GM23338 (cell line): ENCODE measurements around the gene MICAL2. TPM values are rescaled to one million over a fixed set of nuclear protein-coding genes. Genes with fewer than 3 reads are reported as not detected.

Experiments
- ATAC-seq: fragments of 200-7000 bp; cut with Tn5 transposase; 3 replicates; pipeline ENCODE4 v1.9.1; 2020
- DNase-seq: peaks from one replicate; pipeline ENCODE4 v3.0.0-alpha.2; 2015; ENCODE audit warnings: low spot score
- H2AFZ ChIP-seq: fragments of 200-600 bp; sonication (generic); 2 replicates; pipeline ENCODE4 v1.8.0; 2016; ENCODE audit warnings: antibody characterized with exemption, mild to moderate bottlenecking, moderate library complexity
- H3F3A ChIP-seq: fragments of 200-600 bp; sonication (generic); replicated peaks from 2 replicates; pipeline ENCODE4 v1.8.0; 2017; ENCODE audit warnings: antibody characterized with exemption, mixed run types, low read depth
- H3K27ac ChIP-seq: fragments of 200-600 bp; sonication (generic); 2 replicates; pipeline ENCODE4 v1.6.1; 2016; ENCODE audit warnings: low read depth
- H3K27me3 ChIP-seq: fragments of 200-600 bp; sonication (generic); 2 replicates; pipeline ENCODE4 v1.8.0; 2016; ENCODE audit warnings: mild to moderate bottlenecking, mixed run types, moderate library complexity; ENCODE audit not compliant: insufficient read depth
- H3K36me3 ChIP-seq: fragments of 200-600 bp; sonication (generic); 2 replicates; pipeline ENCODE4 v1.8.0; 2016; ENCODE audit warnings: mild to moderate bottlenecking; ENCODE audit not compliant: insufficient read depth
- H3K4me1 ChIP-seq: fragments of 200-600 bp; sonication (generic); 2 replicates; pipeline ENCODE4 v1.8.0; 2016; ENCODE audit warnings: mild to moderate bottlenecking, moderate library complexity; ENCODE audit not compliant: insufficient read depth
- H3K4me2 ChIP-seq: fragments of 200-600 bp; sonication (generic); 2 replicates; pipeline ENCODE4 v1.7.1; 2017; ENCODE audit warnings: mixed run types
- H3K4me3 ChIP-seq: fragments of 200-600 bp; sonication (generic); 2 replicates; pipeline ENCODE4 v1.6.1; 2016; ENCODE audit warnings: mixed run types
- H3K79me2 ChIP-seq: fragments of 200-600 bp; sonication (generic); replicated peaks from 2 replicates; pipeline ENCODE4 v1.8.0; 2017; ENCODE audit warnings: mild to moderate bottlenecking; ENCODE audit not compliant: insufficient read depth
- H3K9me2 ChIP-seq: fragments of 200-600 bp; sonication (generic); 2 replicates; pipeline ENCODE4 v1.8.0; 2017; ENCODE audit not compliant: insufficient read depth
- H4K20me1 ChIP-seq: fragments of 200-600 bp; sonication (generic); replicated peaks from 2 replicates; pipeline ENCODE4 v1.8.0; 2017; ENCODE audit warnings: mild to moderate bottlenecking; ENCODE audit not compliant: insufficient read depth
- H3K27ac Mint-ChIP-seq: 2 replicates; pipeline ENCODE4 v1.8.0; 2020; ENCODE audit warnings: inconsistent platforms, mild to moderate bottlenecking, moderate library complexity, mixed read lengths
- H3K27me3 Mint-ChIP-seq: 3 replicates; pipeline ENCODE4 v1.8.0; 2022; ENCODE audit warnings: low read depth, mild to moderate bottlenecking, moderate library complexity, mixed read lengths, inconsistent platforms; ENCODE audit not compliant: insufficient read depth, poor library complexity
- H3K36me3 Mint-ChIP-seq: 3 replicates; pipeline ENCODE4 v1.8.0; 2021; ENCODE audit warnings: low read depth, mild to moderate bottlenecking, inconsistent platforms, moderate library complexity, mixed read lengths
- H3K4me1 Mint-ChIP-seq: 3 replicates; pipeline ENCODE4 v1.8.0; 2020; ENCODE audit warnings: mild to moderate bottlenecking, inconsistent platforms, mixed read lengths
- H3K4me3 Mint-ChIP-seq: 3 replicates; pipeline ENCODE4 v1.8.0; 2021; ENCODE audit warnings: moderate library complexity, mild to moderate bottlenecking, inconsistent platforms, mixed read lengths
- H3K9me3 Mint-ChIP-seq: 3 replicates; pipeline ENCODE4 v1.8.0; 2020; ENCODE audit warnings: moderate library complexity, mild to moderate bottlenecking, inconsistent platforms, mixed read lengths
- CREB1 ChIP-seq: fragments of 250-450 bp; sonication (Bioruptor Pico); IDR thresholded peaks from 2 replicates; pipeline ENCODE4 v1.5.0; 2020; ENCODE audit warnings: low read depth, mild to moderate bottlenecking, moderate library complexity
- ETS1 ChIP-seq: IDR thresholded peaks from 2 replicates; pipeline ENCODE4 v1.6.1; 2016; ENCODE audit warnings: antibody characterized with exemption
- EZH2 ChIP-seq: fragments of 200-600 bp; sonication (generic); IDR thresholded peaks from one replicate; pipeline ENCODE4 v1.8.0; 2017; ENCODE audit warnings: antibody characterized with exemption, mild to moderate bottlenecking, low read depth; ENCODE audit not compliant: unreplicated experiment
- EZH2phosphoT487 ChIP-seq: fragments of 200-600 bp; sonication (generic); IDR thresholded peaks from one replicate; pipeline ENCODE4 v1.8.1; 2018; ENCODE audit warnings: antibody characterized with exemption; ENCODE audit not compliant: unreplicated experiment
- JUNB ChIP-seq: IDR thresholded peaks from one replicate; pipeline ENCODE4 v1.6.1; 2016; ENCODE audit warnings: antibody characterized with exemption; ENCODE audit not compliant: unreplicated experiment
- NANOG ChIP-seq: IDR thresholded peaks from 2 replicates; pipeline ENCODE4 v1.6.1; 2016; ENCODE audit warnings: antibody characterized with exemption, borderline replicate concordance
- POLR2AphosphoS5 ChIP-seq: IDR thresholded peaks from 2 replicates; pipeline ENCODE4 v1.6.1; 2016; ENCODE audit warnings: antibody characterized with exemption, low read depth
- STAT1 ChIP-seq: IDR thresholded peaks from one replicate; pipeline ENCODE4 v1.6.1; 2016; ENCODE audit warnings: antibody characterized with exemption; ENCODE audit not compliant: unreplicated experiment
- ZNF114 ChIP-seq: fragments of 250-450 bp; sonication (Bioruptor Pico); IDR thresholded peaks from 2 replicates; pipeline ENCODE4 v1.5.0; 2020; ENCODE audit warnings: mild to moderate bottlenecking, moderate library complexity
- ZNF331 ChIP-seq: fragments of 250-450 bp; sonication (Bioruptor Pico); IDR thresholded peaks from 2 replicates; pipeline ENCODE4 v1.5.0; 2020; ENCODE audit warnings: low read depth, mild to moderate bottlenecking, moderate library complexity
- ZNF462 ChIP-seq: fragments of 250-450 bp; sonication (Bioruptor Pico); IDR thresholded peaks from 2 replicates; pipeline ENCODE4 v1.5.0; 2020; ENCODE audit warnings: mild to moderate bottlenecking, moderate library complexity
- polyA plus RNA-seq: library from polyadenylated mRNA; unstranded; fragments of >200 nt; fragmentation: Nextera tagmentation; extraction: Ambion mirVana; gene quantifications from 2 replicates; pipeline ENCODE4 v1.2.1, GENCODE V29; 2016
- total RNA-seq: library from RNA; depleted of rRNA; stranded (reverse); fragments of >200 nt; shearing (Covaris generic); gene quantifications from 2 replicates; pipeline ENCODE4 v1.2.3, GENCODE V29; 2014

Gene MICAL2
- total and polyA plus RNA-seq, 2 experiments from 2014 or later, result 0.66 to 1.4 TPM

- TF ChIP-seq ZNF462 (CRISPR knock-in tag) (no peak), ZNF331 (CRISPR knock-in tag) (no peak), NANOG (no peak), ETS1 (no peak), EZH2 (no peak)
Measured at GRCh38 chr11:12179531-12179930, 69.1 kb downstream of the MICAL2 start (continued).

- Mint-ChIP-seq H3K4me1 (peaks cover 6% of the 10 kb centered on the region; the same call in 1 of the 3 replicates), H3K27ac (no peak overlapping the region), H3K36me3 (no peaks in the 10 kb centered on the region), H3K9me3 (no peaks in the 10 kb centered on the region), H3K4me3 (no peak overlapping the region), H3K27me3 (peaks cover 5% of the 10 kb centered on the region)
- Histone ChIP-seq H3F3A (no peaks in the 10 kb centered on the region), H2AFZ (no peak overlapping the region), H3K27me3 (no peaks in the 10 kb centered on the region), H4K20me1 (0 out of 2 replicates have a peak, but pooled peaks cover 2% of the 10 kb centered on the region), H3K79me2 (no peaks in the 10 kb centered on the region), H3K4me3 (no peak overlapping the region), H3K4me2 (no peak overlapping the region), H3K36me3 (no peaks in the 10 kb centered on the region), H3K9me2 (no peaks in the 10 kb centered on the region), H3K27ac (no peak overlapping the region), H3K4me1 (no peaks in the 10 kb centered on the region)
- no peak for ATAC-seq
- no peak for DNase-seq
- no peak for TF ChIP-seq ETS1
- no peak for TF ChIP-seq POLR2AphosphoS5
- no peak for TF ChIP-seq ZNF331 (CRISPR knock-in tag)
- TF ChIP-seq ZNF114 (CRISPR knock-in tag), result no peak
- no peak for TF ChIP-seq JUNB
- no peak for TF ChIP-seq CREB1 (CRISPR knock-in tag)
- TF ChIP-seq EZH2, result no peak
- TF ChIP-seq NANOG, result no peak
- no peak for TF ChIP-seq EZH2phosphoT487
- no peak for TF ChIP-seq STAT1
Measured at GRCh38 chr11:12180257-12181205, 70.1 kb downstream of the MICAL2 start.
